GM19455 (cell line): Measurements from ENCODE around the gene ITPKC.
A peak's percentile ranks its signal among the peaks of the same experiment; 100 is the strongest.

Source experiments
- ATAC-seq: cut with Tn5 transposase; IDR thresholded peaks from one replicate; pipeline ENCODE4 v1.9.1; 2021; ENCODE audit not compliant: unreplicated experiment

Gene ITPKC

GRCh38 chr19:40739030-40739839 lies 22.3 kb downstream of the ITPKC start:
- ATAC-seq, result no peak

GRCh38 chr19:40739871-40740703 lies 23.2 kb downstream of the ITPKC start:
- no peak for ATAC-seq

DNA sequence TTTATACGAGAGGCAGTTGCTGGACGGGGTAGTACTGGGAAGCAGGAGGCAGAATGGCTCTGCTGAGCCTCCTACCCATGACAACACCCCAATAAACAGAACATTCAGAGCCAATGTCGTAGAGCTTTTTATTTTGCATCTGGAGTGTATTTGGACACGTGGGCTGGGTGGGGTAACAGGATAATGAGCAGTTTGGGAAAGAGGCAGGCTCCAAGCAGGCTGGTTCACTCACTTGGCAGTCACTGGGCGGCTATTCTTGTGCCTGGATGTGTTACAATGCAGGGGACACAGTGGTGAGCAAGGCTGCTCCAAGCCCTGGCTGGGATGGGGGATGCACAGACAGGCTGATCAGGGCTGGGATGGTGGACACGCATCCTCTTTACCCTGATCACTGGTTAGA lies 23.8 kb downstream of the ITPKC start:
- ATAC-seq, result no peak

DNA sequence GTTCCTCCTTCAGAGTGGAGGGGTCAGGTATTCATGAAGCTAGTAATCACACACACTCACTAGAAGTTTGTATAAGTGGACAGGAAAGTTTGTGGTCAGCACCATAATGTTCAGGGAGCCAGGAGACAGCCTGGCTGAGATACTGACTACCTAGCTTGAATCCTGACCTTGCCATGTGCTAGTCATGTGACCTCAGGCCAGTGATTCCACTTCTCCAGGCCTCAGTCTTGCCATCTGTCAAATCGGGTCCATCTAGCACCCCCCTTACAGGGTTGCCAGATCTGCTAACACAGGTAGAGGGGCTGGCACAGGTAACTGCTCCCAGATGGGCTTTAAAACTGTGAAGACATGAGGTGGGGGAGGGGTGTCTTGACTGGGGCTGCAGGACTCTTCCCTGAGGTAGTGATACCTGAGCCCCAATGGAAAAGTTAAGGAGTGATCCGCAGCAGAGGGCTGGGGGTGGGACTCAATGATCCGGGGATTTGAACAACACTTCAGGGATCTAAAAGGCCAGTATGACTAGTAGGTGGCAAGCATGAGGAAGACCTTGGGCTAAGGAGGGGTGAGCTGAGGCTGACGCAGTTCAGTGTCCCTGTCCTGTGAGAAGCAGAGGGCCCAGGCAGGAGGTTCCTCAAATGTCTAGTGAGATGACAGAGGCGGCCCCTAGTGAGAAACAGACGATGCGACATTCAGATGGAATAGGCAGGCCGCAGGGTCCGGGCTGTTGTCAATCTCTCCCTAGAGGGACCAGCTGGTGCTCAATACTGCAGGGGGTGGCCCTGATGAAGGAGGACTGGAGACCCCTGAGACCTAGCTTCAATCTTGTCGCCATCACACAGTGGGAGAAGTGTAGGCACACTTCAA lies 24.8 kb downstream of the ITPKC start:
- ATAC-seq, result no peak

GRCh38 chr19:40742477-40742876 lies 25.6 kb downstream of the ITPKC start:
- no peak for ATAC-seq

DNA sequence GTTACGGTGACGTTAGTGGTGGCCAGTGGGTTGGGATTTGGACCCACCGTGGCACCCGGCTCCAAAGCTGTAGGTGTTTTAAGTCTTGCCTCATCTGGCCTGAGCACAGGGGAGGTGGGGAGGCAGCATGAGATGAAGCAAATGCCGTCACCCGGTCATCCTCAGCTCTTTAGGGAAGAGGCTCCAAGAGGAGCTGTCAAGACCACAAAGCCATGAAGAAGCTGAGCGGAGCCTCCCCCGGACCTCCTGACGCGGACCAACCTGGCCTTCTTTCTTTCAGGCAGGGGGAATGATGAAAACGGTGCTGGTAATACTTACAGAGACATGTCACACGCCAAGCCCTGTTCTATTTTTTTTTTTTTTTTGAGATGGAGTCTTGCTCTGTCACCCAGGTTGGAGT lies 26.0 kb downstream of the ITPKC start:
- no peak for ATAC-seq

DNA sequence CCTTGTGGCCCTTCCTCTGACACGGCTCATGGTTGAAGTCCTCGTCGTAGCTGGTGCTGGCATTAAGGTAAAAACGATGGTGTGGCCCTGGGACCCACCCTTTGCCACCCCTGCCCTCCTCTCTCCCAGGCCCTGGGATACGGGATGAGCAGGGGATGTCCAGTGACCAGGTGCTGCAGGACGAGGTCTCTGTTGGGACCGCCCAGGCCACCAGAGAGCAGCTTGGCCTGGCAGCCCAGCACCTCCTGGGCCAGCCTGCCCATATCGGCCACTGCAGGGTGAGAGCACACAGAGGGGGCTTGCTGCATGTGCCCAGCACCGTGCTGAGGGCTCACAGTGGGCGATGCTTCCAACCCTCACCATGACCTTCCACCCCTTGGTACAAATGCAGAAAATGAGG lies 27.0 kb downstream of the ITPKC start:
- no peak for ATAC-seq

DNA sequence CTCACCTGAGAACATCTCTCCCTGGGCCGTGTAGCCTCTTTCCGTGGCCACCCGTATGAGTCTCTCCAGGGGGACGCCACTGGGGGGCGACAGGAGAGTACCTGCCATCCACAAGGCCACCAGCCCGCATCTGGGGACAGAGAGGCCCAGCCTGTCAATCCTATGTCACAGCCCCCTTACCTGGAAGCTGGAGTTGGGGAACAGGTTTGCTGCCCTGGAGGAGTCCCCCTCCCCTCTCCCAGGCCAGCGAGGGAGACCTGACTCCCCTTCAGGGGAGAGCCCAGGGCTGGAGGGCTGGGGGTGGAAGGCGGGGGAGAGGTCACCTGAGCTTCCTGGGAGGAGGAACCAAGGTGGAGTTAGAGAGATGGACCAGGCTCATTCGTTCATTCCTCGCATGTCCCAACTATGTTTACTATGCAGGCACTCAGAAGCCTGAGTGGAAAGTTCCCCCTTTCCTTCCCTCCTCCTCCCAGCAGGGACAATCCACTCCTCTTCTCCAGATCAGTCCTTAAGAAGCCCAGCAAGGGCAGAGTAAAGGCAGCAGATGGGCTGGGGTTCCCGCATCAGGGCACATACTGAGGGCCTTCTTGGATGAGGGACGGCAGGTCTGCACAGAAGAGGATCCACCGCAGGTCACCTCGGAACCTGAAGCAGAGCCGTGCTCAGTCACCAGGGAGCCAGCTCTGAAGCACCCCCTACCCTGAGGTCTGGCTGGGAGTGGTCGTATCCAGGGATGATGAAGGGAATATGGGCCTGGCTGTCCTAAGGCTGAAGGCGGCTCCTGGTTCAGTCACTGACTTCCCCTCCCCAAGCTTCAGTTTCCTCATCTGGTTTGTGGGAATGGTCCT lies 27.9 kb downstream of the ITPKC start:
- ATAC-seq, result no peak

DNA sequence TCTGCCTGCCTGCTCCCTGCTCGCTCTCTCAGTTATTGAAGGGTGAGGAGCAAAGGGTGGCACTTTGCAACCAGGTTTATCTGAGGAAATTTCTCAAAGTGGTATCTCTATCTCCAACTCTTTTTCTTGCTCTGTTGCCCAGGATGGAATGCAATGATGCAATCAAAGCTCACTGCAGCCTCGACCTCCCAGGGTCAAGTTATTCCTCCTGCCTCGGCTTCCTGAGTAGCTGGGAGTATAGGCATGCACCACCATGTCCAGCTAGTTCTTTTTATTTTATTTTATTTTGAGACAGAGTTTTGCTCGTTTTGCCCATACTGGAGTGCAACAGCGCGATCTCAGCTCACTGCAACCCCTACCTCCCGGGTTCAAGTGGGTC lies 28.5 kb downstream of the ITPKC start:
- ATAC-seq, result no peak

- no peak for ATAC-seq
These were observed 30.6 kb downstream of the ITPKC start for GRCh38 chr19:40747536-40747935.

GRCh38 chr19:40750058-40750873 lies 33.4 kb downstream of the ITPKC start, which contains the start of gene ACTMAP:
Gene ACTMAP (minus strand): TSS chr19:40750477. CDS start chr19:40749803, 674 bp downstream.
- peak; percentile 79 for ATAC-seq

- ATAC-seq, result peak; percentile 50
These were observed 34.1 kb downstream of the ITPKC start, which contains the start of gene SNRPA for GRCh38 chr19:40750874-40751537. Gene SNRPA (plus strand): TSS chr19:40751203. CDS start chr19:40751409, 206 bp downstream.

GRCh38 chr19:40752257-40752781 lies 35.4 kb downstream of the ITPKC start:
- ATAC-seq, result no peak

DNA sequence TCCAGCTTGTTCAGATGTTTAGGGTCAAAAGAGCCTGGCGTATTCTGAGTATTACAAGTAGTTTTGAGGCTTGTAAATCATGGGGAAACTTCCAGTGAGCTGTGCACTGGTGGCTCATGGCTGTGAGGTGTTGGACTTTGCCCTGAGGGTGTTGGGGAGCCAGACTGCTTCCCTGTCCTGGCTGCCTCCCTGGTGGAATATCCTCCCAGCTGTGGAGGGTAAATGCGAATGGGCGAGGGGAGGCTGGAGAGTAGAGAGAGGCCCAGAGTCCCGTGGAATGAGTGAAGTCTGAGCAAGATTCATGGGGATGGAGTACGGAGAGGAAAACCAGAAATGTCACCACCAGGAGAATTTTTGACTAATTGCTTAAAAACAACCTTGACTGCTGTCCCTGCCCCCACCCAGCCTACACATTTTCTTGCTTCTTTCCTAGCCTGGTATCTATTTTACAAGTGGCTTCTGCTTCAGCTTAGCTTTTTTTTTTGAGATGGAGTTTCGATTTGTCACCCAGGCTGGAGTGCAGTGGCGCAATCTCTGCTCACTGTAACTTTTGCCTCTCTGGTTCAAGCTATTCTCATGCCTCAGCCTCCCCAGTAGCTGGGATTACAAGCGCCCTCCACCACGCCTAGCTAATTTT lies 37.8 kb downstream of the ITPKC start:
- ATAC-seq, result no peak

DNA sequence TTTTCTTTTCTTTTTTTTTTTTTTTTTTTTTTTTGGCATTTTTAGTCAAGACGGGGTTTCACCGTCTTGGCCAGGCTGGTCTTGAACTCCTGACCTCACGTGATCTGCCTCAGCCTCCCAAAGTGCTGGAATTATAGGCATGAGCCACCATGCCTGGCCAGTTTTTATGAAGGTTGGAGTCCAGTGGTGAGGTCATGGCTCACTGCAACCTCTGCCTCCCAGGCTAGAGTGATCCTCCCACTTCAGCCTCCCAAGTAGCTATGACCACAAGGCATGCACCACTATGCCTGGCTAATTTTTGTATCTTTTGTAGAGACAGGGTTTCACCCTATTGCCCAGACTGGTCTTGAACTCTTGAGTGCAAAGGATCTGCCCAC lies 38.3 kb downstream of the ITPKC start:
- ATAC-seq, result no peak

GRCh38 chr19:40755791-40756190 lies 38.9 kb downstream of the ITPKC start:
- no peak for ATAC-seq

- ATAC-seq, result no peak
These were observed 39.7 kb downstream of the ITPKC start for GRCh38 chr19:40756502-40757110.

DNA sequence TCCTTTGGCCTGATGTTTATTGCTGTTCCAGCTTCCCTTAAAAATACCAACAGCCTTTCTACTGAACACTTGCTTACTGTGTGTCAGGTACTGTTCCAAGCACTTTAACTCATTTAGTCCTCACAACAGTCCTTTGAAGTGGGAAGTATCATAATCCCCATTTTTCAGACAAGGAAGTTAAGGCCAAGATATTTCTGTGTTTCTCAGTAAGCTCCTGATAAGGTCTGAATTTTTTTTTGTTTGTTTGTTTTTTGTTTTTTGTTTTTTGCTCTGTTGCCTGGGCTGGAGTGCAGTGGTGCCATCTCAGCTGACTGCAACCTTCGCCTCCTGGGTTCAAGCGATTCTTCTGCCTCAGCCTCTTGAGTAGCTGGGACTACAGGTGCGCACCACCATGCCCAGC lies 41.6 kb downstream of the ITPKC start:
- ATAC-seq, result no peak
